Measurements from ENCODE around the gene KSR1.
"Not testable (repeated sequence)": the region's sequence is repeated elsewhere in the genome, so short reads cannot be mapped to it uniquely, and the experiment has no call there.

KSR1 gene

GRCh38 chr17:27496437-27496943 is 40.2 kb downstream of the KSR1 start:
- DNase-seq = no peak

- DNase-seq = no peak
Measured at GRCh38 chr17:27496971-27497370, 40.7 kb downstream of the KSR1 start.

- no peak for DNase-seq
Measured at GRCh38 chr17:27497696-27498095, 41.4 kb downstream of the KSR1 start.

GRCh38 chr17:27498615-27499309 is 42.5 kb downstream of the KSR1 start:
- no peak for DNase-seq

- DNase-seq = no peak
Measured at GRCh38 chr17:27499451-27500265, 43.4 kb downstream of the KSR1 start.

GRCh38 chr17:27501338-27501737 is 45.1 kb downstream of the KSR1 start:
- DNase-seq = not testable (repeated sequence)

- no peak for DNase-seq
Measured at GRCh38 chr17:27502526-27503324, 46.5 kb downstream of the KSR1 start.

- DNase-seq = no peak
Measured at GRCh38 chr17:27503611-27504010, 47.4 kb downstream of the KSR1 start.

GRCh38 chr17:27504188-27504995 is 48.1 kb downstream of the KSR1 start:
- DNase-seq = no peak

- no peak for DNase-seq
Measured at GRCh38 chr17:27506348-27507218, 50.3 kb downstream of the KSR1 start.

GRCh38 chr17:27511168-27511883 is 55.1 kb downstream of the KSR1 start:
- no peak for DNase-seq

GRCh38 chr17:27512031-27512430 is 55.8 kb downstream of the KSR1 start:
- no peak for DNase-seq

GRCh38 chr17:27512511-27513346 is 56.5 kb downstream of the KSR1 start:
- DNase-seq = no peak

- DNase-seq = no peak
Measured at GRCh38 chr17:27513849-27514248, 57.6 kb downstream of the KSR1 start.

- DNase-seq = no peak
Measured at GRCh38 chr17:27514595-27515413, 58.6 kb downstream of the KSR1 start.

GRCh38 chr17:27518048-27518447 is 61.8 kb downstream of the KSR1 start:
- DNase-seq = no peak

GRCh38 chr17:27518545-27519521 is 62.6 kb downstream of the KSR1 start:
- no peak for DNase-seq

GRCh38 chr17:27519550-27519949 is 63.3 kb downstream of the KSR1 start:
- no peak for DNase-seq

All from activated gamma-delta T cell treated with Interleukin-2 at 50 U/mL for 16 hours (primary cell).